ENCODE data around the gene NRTN. TPM values are rescaled to one million over a fixed set of nuclear protein-coding genes. Genes with fewer than 3 reads are reported as not detected.
"Not testable (repeated sequence)": the region's sequence is repeated elsewhere in the genome, so short reads cannot be mapped to it uniquely, and the experiment has no call there.

NRTN gene
- total RNA-seq, 1 donor from 2014 or later = 27.5 TPM

GRCh38 chr19:5827891-5828660 lies 23.2 kb downstream of the NRTN start:
- intact Hi-C loops (cut with DNase I) = loop anchor here (2.0 to 10.0 kb wide), 3 partner anchors 23 to 127 kb away; partner anchors contain the start of gene NRTN
- ATAC-seq (peak; percentile 78), DNase-seq (ENCODE audit: missing footprints) (peak; percentile 95)

GRCh38 chr19:5828661-5829566 lies 24.0 kb downstream of the NRTN start:
- DNase-seq (ENCODE audit: missing footprints) = no peak
- peak; percentile 45 for ATAC-seq
- intact Hi-C loops (cut with DNase I) = loop anchor here (2.0 to 10.0 kb wide), 2 partner anchors 66 to 126 kb away; no protein-coding TSS in a partner anchor

- ATAC-seq (no peak), DNase-seq (ENCODE audit: missing footprints) (no peak)
- intact Hi-C loops (cut with DNase I) = loop anchor here (2.0 to 10.0 kb wide), 2 partner anchors 65 to 125 kb away; no protein-coding TSS in a partner anchor
Measured at GRCh38 chr19:5829567-5830310, 24.9 kb downstream of the NRTN start.

GRCh38 chr19:5831159-5831558 lies 26.3 kb downstream of the NRTN start:
- no peak for DNase-seq (ENCODE audit: missing footprints)
- intact Hi-C loops (cut with DNase I) = no loop called here

GRCh38 chr19:5832061-5832460 lies 27.2 kb downstream of the NRTN start:
- ATAC-seq (no peak), DNase-seq (ENCODE audit: missing footprints) (peak; percentile 76)
- intact Hi-C loops (cut with DNase I) = no loop called here

More at GRCh38 chr19:5831159-5831558, 26.3 kb downstream of the NRTN start:
- ATAC-seq = no peak

- DNase-seq (ENCODE audit: missing footprints) (no peak), ATAC-seq (no peak)
- intact Hi-C loops (cut with DNase I) = no loop called here
Measured at GRCh38 chr19:5832527-5833216, 27.8 kb downstream of the NRTN start.

GRCh38 chr19:5837761-5838352 lies 33.0 kb downstream of the NRTN start:
- ATAC-seq (no peak), DNase-seq (ENCODE audit: missing footprints) (no peak)
- intact Hi-C loops (cut with DNase I) = no loop called here

GRCh38 chr19:5838353-5839064 lies 33.6 kb downstream of the NRTN start:
- ATAC-seq (no peak), DNase-seq (ENCODE audit: missing footprints) (no peak)
- intact Hi-C loops (cut with DNase I) = no loop called here

GRCh38 chr19:5839065-5840017 lies 34.5 kb downstream of the NRTN start, which contains the start of gene FUT6:
Gene FUT6, minus strand, starts transcription at chr19:5839702. Its CDS starts 7,135 bp downstream, at chr19:5832567.
- intact Hi-C loops (cut with DNase I) = no loop called here
- ATAC-seq = no peak
- no peak for DNase-seq (ENCODE audit: missing footprints)

- intact Hi-C loops (cut with DNase I); ATAC-seq; DNase-seq (ENCODE audit: missing footprints): not testable (repeated sequence)
Measured at GRCh38 chr19:5841735-5842111, 36.9 kb downstream of the NRTN start.

- DNase-seq (ENCODE audit: missing footprints) = no peak
- no peak for ATAC-seq
- intact Hi-C loops (cut with DNase I) = no loop called here
Measured at GRCh38 chr19:5843295-5843927, 38.5 kb downstream of the NRTN start.

GRCh38 chr19:5844456-5845433 lies 39.9 kb downstream of the NRTN start:
- intact Hi-C loops (cut with DNase I) = no loop called here
- DNase-seq (ENCODE audit: missing footprints) = no peak
- ATAC-seq = no peak

GRCh38 chr19:5847846-5848245 lies 43.0 kb downstream of the NRTN start:
- DNase-seq (ENCODE audit: missing footprints); intact Hi-C loops (cut with DNase I); ATAC-seq: not testable (repeated sequence)

- ATAC-seq; DNase-seq (ENCODE audit: missing footprints); intact Hi-C loops (cut with DNase I): not testable (repeated sequence)
Measured at GRCh38 chr19:5848621-5849020, 43.8 kb downstream of the NRTN start.

GRCh38 chr19:5850189-5850588 lies 45.3 kb downstream of the NRTN start:
- intact Hi-C loops (cut with DNase I) = no loop called here
- ATAC-seq (no peak), DNase-seq (ENCODE audit: missing footprints) (no peak)
